Measurements from ENCODE around the gene LENG1.

The LENG1 gene

DNA sequence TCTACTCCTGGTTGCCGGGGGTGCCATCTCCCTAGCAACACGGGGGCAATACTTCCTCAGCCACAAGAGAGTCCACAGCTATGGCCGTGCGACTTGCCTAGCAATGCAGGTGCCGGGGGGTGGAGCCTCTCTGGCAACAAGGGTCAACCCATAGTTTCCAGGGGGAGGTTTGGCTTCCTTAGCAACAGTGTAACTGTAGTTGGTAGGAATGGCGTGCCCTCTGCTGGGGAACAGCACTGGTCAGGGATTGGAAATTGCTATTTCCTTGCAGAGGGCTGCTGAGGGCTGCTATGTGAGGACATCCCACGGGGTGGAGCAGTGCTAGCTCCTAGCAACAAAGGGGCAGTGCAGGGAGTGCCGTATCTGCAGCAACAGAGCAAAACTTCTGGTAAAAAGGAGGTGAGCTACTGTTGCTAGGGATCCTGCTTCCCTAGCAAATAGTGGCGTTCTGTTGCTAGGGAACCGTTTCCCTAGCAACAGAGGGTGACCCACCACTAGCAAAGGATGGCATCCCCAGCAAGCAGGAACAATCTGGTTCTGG is 20.5 kb upstream of the LENG1 start:
- TF ChIP-seq, protein P1, sequence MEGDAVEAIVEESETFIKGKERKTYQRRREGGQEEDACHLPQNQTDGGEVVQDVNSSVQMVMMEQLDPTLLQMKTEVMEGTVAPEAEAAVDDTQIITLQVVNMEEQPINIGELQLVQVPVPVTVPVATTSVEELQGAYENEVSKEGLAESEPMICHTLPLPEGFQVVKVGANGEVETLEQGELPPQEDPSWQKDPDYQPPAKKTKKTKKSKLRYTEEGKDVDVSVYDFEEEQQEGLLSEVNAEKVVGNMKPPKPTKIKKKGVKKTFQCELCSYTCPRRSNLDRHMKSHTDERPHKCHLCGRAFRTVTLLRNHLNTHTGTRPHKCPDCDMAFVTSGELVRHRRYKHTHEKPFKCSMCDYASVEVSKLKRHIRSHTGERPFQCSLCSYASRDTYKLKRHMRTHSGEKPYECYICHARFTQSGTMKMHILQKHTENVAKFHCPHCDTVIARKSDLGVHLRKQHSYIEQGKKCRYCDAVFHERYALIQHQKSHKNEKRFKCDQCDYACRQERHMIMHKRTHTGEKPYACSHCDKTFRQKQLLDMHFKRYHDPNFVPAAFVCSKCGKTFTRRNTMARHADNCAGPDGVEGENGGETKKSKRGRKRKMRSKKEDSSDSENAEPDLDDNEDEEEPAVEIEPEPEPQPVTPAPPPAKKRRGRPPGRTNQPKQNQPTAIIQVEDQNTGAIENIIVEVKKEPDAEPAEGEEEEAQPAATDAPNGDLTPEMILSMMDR (IDR thresholded peaks at IDR 0.05; ENCODE audit: insufficient read depth, low read length, poor library complexity, severe bottlenecking), result no peak
- no peak for TF ChIP-seq EZH2phosphoT487 (conservative IDR thresholded peaks at IDR 0.05; ENCODE audit: low read length)
- Histone ChIP-seq H3K9me3 (ENCODE audit: insufficient read depth, low read length) (no peaks in the 10 kb centered on the region), H3K4me3 (ENCODE audit: insufficient read depth, low read length, poor library complexity, severe bottlenecking) (no peak overlapping the region), H3K79me2 (ENCODE audit: insufficient read depth, low read length) (no peaks in the 10 kb centered on the region), H2AFZ (ENCODE audit: low read depth, low read length, severe bottlenecking) (no peak overlapping the region), H3K4me2 (ENCODE audit: low read depth, low read length, poor library complexity, severe bottlenecking) (no peak overlapping the region), H3K9me2 (replicated peaks; ENCODE audit: insufficient read depth, low read length) (no peaks in the 10 kb centered on the region), H3K9ac (ENCODE audit: low read length) (no peak overlapping the region), H3K27ac (ENCODE audit: low read depth, low read length) (no peak overlapping the region), H3F3A (ENCODE audit: insufficient read depth) (0 out of 2 replicates have a peak, but pooled peaks cover 5% of the 10 kb centered on the region), H3K36me3 (ENCODE audit: low read length) (no peaks in the 10 kb centered on the region), H4K20me1 (ENCODE audit: low read depth, low read length) (no peaks in the 10 kb centered on the region), H3K27me3 (ENCODE audit: low read length) (no peaks in the 10 kb centered on the region)

DNA sequence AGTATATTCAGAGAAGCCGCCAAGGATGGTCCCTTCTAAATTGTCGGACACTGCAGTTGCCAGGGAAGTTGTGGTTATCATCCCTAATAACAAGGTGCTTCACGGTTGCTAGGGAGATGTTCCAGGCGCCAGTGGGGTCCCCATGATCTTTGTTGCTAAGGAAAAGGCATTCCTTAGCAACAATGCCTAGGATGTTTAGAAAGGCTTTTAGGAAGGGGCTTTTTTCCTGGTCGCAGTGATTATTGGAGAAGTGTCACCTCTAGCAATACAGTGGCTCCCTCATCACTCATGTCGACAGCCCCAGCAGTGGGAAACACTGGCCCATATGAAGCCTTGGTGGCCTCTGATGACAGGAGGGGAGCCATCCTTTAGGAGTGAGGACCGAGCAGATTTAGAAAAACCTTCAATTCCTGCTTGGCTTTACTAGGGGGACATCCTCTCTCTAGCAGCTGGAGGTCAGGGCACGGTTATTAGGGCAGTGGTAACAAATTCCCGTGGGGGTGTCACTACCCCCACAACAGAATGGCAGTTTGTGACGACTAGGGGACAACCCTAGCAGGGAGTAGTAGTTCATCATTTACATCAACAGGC is 19.8 kb upstream of the LENG1 start:
- 0 out of 2 replicates have a peak, but pooled peaks cover 5% of the 10 kb centered on the region for H3F3A ChIP-seq (ENCODE audit: insufficient read depth)
- H2AFZ ChIP-seq (ENCODE audit: low read depth, low read length, severe bottlenecking), result no peak overlapping the region
- TF ChIP-seq, protein P1 (IDR thresholded peaks at IDR 0.05; ENCODE audit: insufficient read depth, low read length, poor library complexity, severe bottlenecking), result no peak
- no peak for TF ChIP-seq EZH2phosphoT487 (conservative IDR thresholded peaks at IDR 0.05; ENCODE audit: low read length)
- no peaks in the 10 kb centered on the region for H3K27me3 ChIP-seq (ENCODE audit: low read length)
- H3K9me2 ChIP-seq (replicated peaks; ENCODE audit: insufficient read depth, low read length), result no peaks in the 10 kb centered on the region
- H3K4me3 ChIP-seq (ENCODE audit: insufficient read depth, low read length, poor library complexity, severe bottlenecking), result no peak overlapping the region
- no peaks in the 10 kb centered on the region for H3K79me2 ChIP-seq (ENCODE audit: insufficient read depth, low read length)
- H3K9me3 ChIP-seq (ENCODE audit: insufficient read depth, low read length), result no peaks in the 10 kb centered on the region
- H3K9ac ChIP-seq (ENCODE audit: low read length), result no peak overlapping the region
- H3K4me2 ChIP-seq (ENCODE audit: low read depth, low read length, poor library complexity, severe bottlenecking), result no peak overlapping the region
- H3K36me3 ChIP-seq (ENCODE audit: low read length), result no peaks in the 10 kb centered on the region
- H4K20me1 ChIP-seq (ENCODE audit: low read depth, low read length), result no peaks in the 10 kb centered on the region
- H3K27ac ChIP-seq (ENCODE audit: low read depth, low read length), result no peak overlapping the region

DNA sequence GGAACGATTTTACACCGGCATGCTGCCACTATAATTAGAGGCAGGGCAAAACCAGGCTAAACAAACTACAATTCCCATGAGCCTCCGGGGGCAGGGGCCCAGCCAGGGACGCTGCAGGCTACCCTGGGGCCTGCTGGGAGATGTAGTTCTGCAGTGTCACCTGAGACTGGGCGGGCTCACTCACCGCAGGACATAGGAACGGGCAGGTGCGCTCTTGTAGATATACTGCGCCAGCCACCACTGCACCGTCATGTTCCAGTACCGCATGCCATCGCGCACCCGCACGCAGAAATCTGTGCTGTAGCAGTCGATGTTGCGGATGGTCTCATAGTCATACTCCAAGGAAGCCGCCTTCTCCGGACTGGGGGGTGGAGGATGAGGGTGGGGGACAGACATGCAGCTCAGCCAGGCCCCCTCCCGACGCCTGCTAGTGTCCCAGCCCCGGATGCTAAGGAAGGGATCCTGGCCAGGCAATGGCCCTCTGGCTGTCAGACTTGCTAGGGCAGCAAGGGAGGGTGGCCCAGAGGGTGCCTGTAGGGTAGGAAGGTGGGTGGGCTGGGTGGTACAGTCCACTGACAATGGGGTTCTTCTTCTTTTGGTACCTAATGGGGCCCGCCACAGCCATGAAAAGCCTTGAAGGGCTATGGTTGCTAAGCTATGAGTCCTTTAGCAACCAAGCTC is 19.2 kb upstream of the LENG1 start:
- H3K4me2 ChIP-seq (ENCODE audit: low read depth, low read length, poor library complexity, severe bottlenecking), result no peak overlapping the region
- H2AFZ ChIP-seq (ENCODE audit: low read depth, low read length, severe bottlenecking), result no peak overlapping the region
- 0 out of 2 replicates have a peak, but pooled peaks cover 5% of the 10 kb centered on the region for H3F3A ChIP-seq (ENCODE audit: insufficient read depth)
- H3K79me2 ChIP-seq (ENCODE audit: insufficient read depth, low read length), result no peaks in the 10 kb centered on the region
- H3K4me3 ChIP-seq (ENCODE audit: insufficient read depth, low read length, poor library complexity, severe bottlenecking), result no peak overlapping the region
- no peaks in the 10 kb centered on the region for H3K27me3 ChIP-seq (ENCODE audit: low read length)
- no peak overlapping the region for H3K9ac ChIP-seq (ENCODE audit: low read length)
- H3K9me3 ChIP-seq (ENCODE audit: insufficient read depth, low read length), result no peaks in the 10 kb centered on the region
- no peak overlapping the region for H3K27ac ChIP-seq (ENCODE audit: low read depth, low read length)
- no peaks in the 10 kb centered on the region for H3K9me2 ChIP-seq (replicated peaks; ENCODE audit: insufficient read depth, low read length)
- TF ChIP-seq, protein P1 (IDR thresholded peaks at IDR 0.05; ENCODE audit: insufficient read depth, low read length, poor library complexity, severe bottlenecking), result no peak
- TF ChIP-seq EZH2phosphoT487 (conservative IDR thresholded peaks at IDR 0.05; ENCODE audit: low read length), result no peak
- H4K20me1 ChIP-seq (ENCODE audit: low read depth, low read length), result no peaks in the 10 kb centered on the region
- H3K36me3 ChIP-seq (ENCODE audit: low read length), result no peaks in the 10 kb centered on the region
